K562 (cell line): Measurements from ENCODE around the gene COL23A1. TPM values are rescaled to one million over a fixed set of nuclear protein-coding genes. Genes with fewer than 3 reads are reported as not detected.
A peak's percentile ranks its signal among the peaks of the same experiment; 100 is the strongest.

Experiments
- FOS ChIP-seq: IDR thresholded peaks from 3 replicates; pipeline ENCODE4 v1.6.1; 2011; ENCODE audit not compliant: insufficient read length; ENCODE audit errors: extremely low read depth
- GATAD2B ChIP-seq: fragments of 450-650 bp; IDR thresholded peaks from 2 replicates; pipeline ENCODE4 v1.6.1; 2017; ENCODE audit warnings: mild to moderate bottlenecking, borderline replicate concordance
- HMGN3 ChIP-seq: IDR thresholded peaks from 2 replicates; pipeline ENCODE4 v1.6.1; 2011; ENCODE audit warnings: borderline replicate concordance, low read depth, mild to moderate bottlenecking, mixed read lengths, low read length; ENCODE audit not compliant: insufficient read length; ENCODE audit errors: extremely low read depth
- MCM7 ChIP-seq, 2 experiments: fragments of 450-650 bp; IDR thresholded peaks; 2 replicates each; pipeline ENCODE4 v1.6.1; 2016 to 2018
- NFATC3 ChIP-seq: fragments of 450-650 bp; IDR thresholded peaks from 2 replicates; pipeline ENCODE4 v1.6.1; 2017; ENCODE audit warnings: mild to moderate bottlenecking
- NKRF ChIP-seq: fragments of 450-650 bp; IDR thresholded peaks from 2 replicates; pipeline ENCODE4 v1.6.1; 2016; ENCODE audit warnings: borderline replicate concordance
- NR4A1 ChIP-seq, 2 experiments: fragments of 250-450 bp in 1 of 2; fragments of 450-650 bp in 1 of 2; sonication (Bioruptor Pico) in 1 of 2; IDR thresholded peaks; 2 replicates each; pipeline versions ENCODE4 v1.4.0 to v1.6.1; 2016 to 2020; ENCODE audit warnings: mild to moderate bottlenecking in 2 of 2, missing compliant biosample characterization in 1 of 2, missing genetic modification characterization in 1 of 2, moderate library complexity in 1 of 2
- PHB2 ChIP-seq: fragments of 450-650 bp; IDR thresholded peaks from 2 replicates; pipeline ENCODE4 v1.6.1; 2017; ENCODE audit warnings: low read depth
- POLR2G ChIP-seq: fragments of 200-400 bp; formaldehyde crosslinking; IDR thresholded peaks from 2 replicates; pipeline ENCODE4 v1.6.1; 2017; ENCODE audit warnings: low read depth, mild to moderate bottlenecking, antibody characterized with exemption, low read length, moderate library complexity
- POLR3A ChIP-seq: IDR thresholded peaks from 2 replicates; pipeline ENCODE4 v1.6.1; 2011; ENCODE audit warnings: borderline replicate concordance, mild to moderate bottlenecking, moderate library complexity; ENCODE audit not compliant: insufficient read length, insufficient read depth; ENCODE audit errors: extremely low read depth
- REST ChIP-seq, 2 experiments: fragments of 450-650 bp; formaldehyde crosslinking in 1 of 2; IDR thresholded peaks; 2 replicates each; pipeline versions ENCODE4 v1.4.0 to v1.6.1; 2014 to 2020; ENCODE audit warnings: mild to moderate bottlenecking in 2 of 2, borderline replicate concordance in 1 of 2, low read depth in 1 of 2
- TBL1XR1 ChIP-seq, 2 experiments: IDR thresholded peaks; 2 replicates each; pipeline ENCODE4 v1.6.1; 2012; ENCODE audit warnings: improper control_type of control experiment in 2 of 2, low read length in 2 of 2, mild to moderate bottlenecking in 1 of 2
- TRIM25 ChIP-seq: fragments of 450-650 bp; IDR thresholded peaks from 2 replicates; pipeline ENCODE4 v1.7.0; 2016; ENCODE audit warnings: borderline replicate concordance
- ZKSCAN3 ChIP-seq: fragments of 250-450 bp; sonication (Bioruptor Pico); IDR thresholded peaks from 2 replicates; pipeline ENCODE4 v1.4.0; 2020
- polyA plus RNA-seq, 8 experiments: library from polyadenylated mRNA; depleted of rRNA in 4 of 8; stranded (reverse) in 5 of 8; unstranded in 3 of 8; fragments of >200 nt; fragmentation: Nextera tagmentation in 2 of 8; fragmentation: Illumina TruSeq in 1 of 8; extraction: Ambion mirVana in 2 of 8; extraction: Trizol in 1 of 8; gene quantifications; 2 replicates each; pipeline versions ENCODE4 v1.2.1 to v1.2.3, GENCODE V29; 2011 to 2014; ENCODE audit warnings: inconsistent platforms in 1 of 8, missing spikeins in 1 of 8
- total RNA-seq, 7 experiments: library from RNA; depleted of rRNA in 6 of 7; stranded (reverse); fragments of >200 nt in 6 of 7; fragmentation: Illumina TruSeq in 2 of 7; extraction: Trizol in 2 of 7; gene quantifications; 2 replicates each; pipeline versions ENCODE4 v1.2.1 to v1.2.3, GENCODE V29; 2011 to 2021; ENCODE audit warnings: low replicate concordance in 1 of 7

The COL23A1 gene
- total and polyA plus RNA-seq, 9 of the 15 experiments (the other 6 are each of a cell fraction or from before 2014, with no cell fraction given), result 0.09 TPM; not detected in 8

- TF ChIP-seq REST (IDR thresholded peaks at IDR 0.05; ENCODE audit: borderline replicate concordance) (0 out of 2 replicates have a peak, but pooled peaks have one; percentile 12), REST (CRISPR knock-in tag; IDR thresholded peaks at IDR 0.05; ENCODE audit: low read depth) (no peak), TRIM25 (no peak), MCM7 (IDR thresholded peaks at IDR 0.05) (no peak), PHB2 (no peak), POLR3A (no peak), NFATC3 (no peak), HMGN3 (peak; percentile 67), GATAD2B (0 out of 2 replicates have a peak, but pooled peaks have one; percentile 38), NR4A1 (CRISPR knock-in tag; IDR thresholded peaks at IDR 0.05) (no peak), NR4A1 (tag; IDR thresholded peaks at IDR 0.05) (no peak), FOS (no peak), TBL1XR1 (IDR thresholded peaks at IDR 0.05; ENCODE audit: low read length in 2 of 2) (peak in 1 of 2 experiments; percentile 32; a peak in 1 of 4 replicates), ZKSCAN3 (CRISPR knock-in tag) (no peak), NKRF (peak; percentile 34; the same call in 1 of the 2 replicates), POLR2G (peak; percentile 72)
Measured at GRCh38 chr5:178204935-178205748, 385.1 kb downstream of the COL23A1 start (continued).
